GM18858 (cell line): ENCODE measurements around the gene SLFNL1.

ENCODE experiments used
- ATAC-seq: cut with Tn5 transposase; IDR thresholded peaks from one replicate; pipeline ENCODE4 v1.9.1; 2021; ENCODE audit not compliant: unreplicated experiment

The SLFNL1 gene

DNA sequence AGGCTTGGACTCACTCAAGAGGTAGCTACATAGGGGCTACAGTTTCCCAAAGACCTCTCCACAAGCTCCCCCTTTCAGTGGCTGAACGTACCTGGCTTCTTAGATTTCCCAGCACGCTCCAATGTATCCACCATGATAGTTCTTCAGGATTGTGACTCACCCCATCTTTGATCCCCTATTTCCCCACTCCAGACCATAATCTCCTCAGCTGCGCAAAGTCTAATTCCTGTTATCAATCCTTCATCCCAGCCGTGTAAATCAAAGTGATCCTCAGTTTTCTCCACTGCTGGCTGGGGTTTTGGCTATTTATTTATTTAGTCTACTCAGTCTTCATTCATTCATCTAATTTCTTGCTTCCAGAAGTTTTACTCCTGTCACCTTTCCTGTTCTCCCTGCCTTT is 55.1 kb downstream of the SLFNL1 start:
- ATAC-seq, result no peak
